ENCODE measurements around the gene ZNF273. TPM values are rescaled to one million over a fixed set of nuclear protein-coding genes. Genes with fewer than 3 reads are reported as not detected.
"Not testable (repeated sequence)": the region's sequence is repeated elsewhere in the genome, so short reads cannot be mapped to it uniquely, and the experiment has no call there.

ZNF273 gene
- total RNA-seq, 1 experiment from 2014 or later = 6.6 TPM

DNA sequence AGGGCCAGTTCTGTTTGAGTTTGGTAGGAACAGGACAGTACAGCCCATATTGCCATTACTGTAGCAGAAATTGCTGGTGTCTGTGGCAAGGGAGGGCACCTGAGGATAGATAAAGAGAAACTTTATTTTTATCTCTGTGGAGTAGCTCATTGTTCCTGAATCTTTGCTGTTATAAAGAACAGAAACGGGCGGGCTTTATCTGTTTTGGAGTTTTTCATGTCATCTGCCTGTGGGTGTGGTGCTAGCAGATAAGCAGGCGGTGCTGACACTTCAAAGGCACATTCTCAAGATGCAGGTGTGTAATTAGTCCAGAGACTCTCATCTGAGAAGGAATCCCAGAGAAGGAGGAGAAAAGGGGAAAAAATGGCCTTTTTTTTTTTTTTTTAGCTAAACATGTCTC, 11.5 kb downstream of the ZNF273 start:
- TF ChIP-seq, protein P1, sequence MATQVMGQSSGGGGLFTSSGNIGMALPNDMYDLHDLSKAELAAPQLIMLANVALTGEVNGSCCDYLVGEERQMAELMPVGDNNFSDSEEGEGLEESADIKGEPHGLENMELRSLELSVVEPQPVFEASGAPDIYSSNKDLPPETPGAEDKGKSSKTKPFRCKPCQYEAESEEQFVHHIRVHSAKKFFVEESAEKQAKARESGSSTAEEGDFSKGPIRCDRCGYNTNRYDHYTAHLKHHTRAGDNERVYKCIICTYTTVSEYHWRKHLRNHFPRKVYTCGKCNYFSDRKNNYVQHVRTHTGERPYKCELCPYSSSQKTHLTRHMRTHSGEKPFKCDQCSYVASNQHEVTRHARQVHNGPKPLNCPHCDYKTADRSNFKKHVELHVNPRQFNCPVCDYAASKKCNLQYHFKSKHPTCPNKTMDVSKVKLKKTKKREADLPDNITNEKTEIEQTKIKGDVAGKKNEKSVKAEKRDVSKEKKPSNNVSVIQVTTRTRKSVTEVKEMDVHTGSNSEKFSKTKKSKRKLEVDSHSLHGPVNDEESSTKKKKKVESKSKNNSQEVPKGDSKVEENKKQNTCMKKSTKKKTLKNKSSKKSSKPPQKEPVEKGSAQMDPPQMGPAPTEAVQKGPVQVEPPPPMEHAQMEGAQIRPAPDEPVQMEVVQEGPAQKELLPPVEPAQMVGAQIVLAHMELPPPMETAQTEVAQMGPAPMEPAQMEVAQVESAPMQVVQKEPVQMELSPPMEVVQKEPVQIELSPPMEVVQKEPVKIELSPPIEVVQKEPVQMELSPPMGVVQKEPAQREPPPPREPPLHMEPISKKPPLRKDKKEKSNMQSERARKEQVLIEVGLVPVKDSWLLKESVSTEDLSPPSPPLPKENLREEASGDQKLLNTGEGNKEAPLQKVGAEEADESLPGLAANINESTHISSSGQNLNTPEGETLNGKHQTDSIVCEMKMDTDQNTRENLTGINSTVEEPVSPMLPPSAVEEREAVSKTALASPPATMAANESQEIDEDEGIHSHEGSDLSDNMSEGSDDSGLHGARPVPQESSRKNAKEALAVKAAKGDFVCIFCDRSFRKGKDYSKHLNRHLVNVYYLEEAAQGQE (IDR thresholded peaks at IDR 0.05; ENCODE audit: low read depth) = no peak
- no peak for TF ChIP-seq FOSL1 (IDR thresholded peaks at IDR 0.05; ENCODE audit: low read depth)
- no peaks in the 10 kb centered on the region for H3K9me2 ChIP-seq (ENCODE audit: insufficient read depth)
- H3K36me3 ChIP-seq (ENCODE audit: control insufficient read depth in 1 of 2, insufficient read depth in 2 of 2, low read length in 2 of 2) = peaks cover 7 to 13% of the 10 kb centered on the region in 2 experiments; a peak in 3 of 4 replicates
- CTCF ChIA-PET = no interaction called here
- H3K27me3 ChIP-seq (ENCODE audit: insufficient read depth, low read length) = no peaks in the 10 kb centered on the region
- ATAC-seq (no peak), DNase-seq (ENCODE audit: low read depth, low spot score) (no peak)
- POLR2A ChIA-PET = no interaction called here
- peaks cover 76% of the 10 kb centered on the region for H3K79me2 ChIP-seq (ENCODE audit: insufficient read depth, low read length)
- H3K27ac ChIP-seq (ENCODE audit: low read depth, low read length) = no peak overlapping the region
- no peaks in the 10 kb centered on the region for H4K20me1 ChIP-seq (ENCODE audit: insufficient read depth)
- peaks cover 11 to 12% of the 10 kb centered on the region in 2 experiments; a peak in 3 of 4 replicates for H3K9me3 ChIP-seq (ENCODE audit: control insufficient read depth in 1 of 2, insufficient read depth in 1 of 2, low read depth in 1 of 2, low read length in 2 of 2)
- H3K4me2 ChIP-seq (ENCODE audit: low read length) = no peak overlapping the region
- intact Hi-C loops (cut with micrococcal nuclease) = no loop called here
- H3K4me3 ChIP-seq (replicated peaks in 1 of 2; ENCODE audit: low read depth in 1 of 2, low read length in 2 of 2) = no peak overlapping the region
- H2AFZ ChIP-seq (ENCODE audit: low read depth, low read length, poor library complexity, severe bottlenecking) = no peak overlapping the region
- no peak overlapping the region for H3K9ac ChIP-seq (ENCODE audit: low read length)
- no TSS peak for BruUV-seq (replicated peaks)
- H3K4me1 ChIP-seq (ENCODE audit: control insufficient read depth in 1 of 2, insufficient read depth in 2 of 2, low read length in 2 of 2) = no peaks in the 10 kb centered on the region
- RAD21 ChIA-PET (ENCODE audit: low non-redundant PET in 1 of 2, low total read pairs in 2 of 2, uncharacterized antibody in 2 of 2, unreplicated experiment in 2 of 2) = no interaction called here

DNA sequence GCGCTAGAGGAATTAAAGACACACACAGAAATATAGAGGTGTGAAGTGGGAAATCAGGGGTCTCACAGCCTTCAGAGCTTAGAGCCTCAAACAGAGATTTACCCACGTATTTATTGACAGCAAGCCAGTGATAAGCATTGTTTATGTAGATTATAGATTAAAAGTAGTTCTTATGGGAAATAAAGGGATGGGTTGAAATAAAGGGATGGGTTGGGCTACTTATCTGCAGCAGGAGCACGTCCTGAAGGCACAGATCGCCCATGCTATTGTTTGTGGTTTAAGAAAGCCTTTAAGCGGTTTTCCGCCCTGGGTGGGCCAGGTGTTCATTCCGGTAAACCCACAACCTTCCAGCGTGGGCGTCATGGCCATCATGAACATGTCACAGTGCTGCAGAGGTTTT, 12.2 kb downstream of the ZNF273 start:
- peaks cover 14 to 18% of the 10 kb centered on the region in 2 experiments; a peak in 3 of 4 replicates for H3K36me3 ChIP-seq (ENCODE audit: control insufficient read depth in 1 of 2, insufficient read depth in 2 of 2, low read length in 2 of 2)
- DNase-seq (ENCODE audit: low read depth, low spot score); H3K9me2 ChIP-seq (ENCODE audit: insufficient read depth); ATAC-seq; POLR2A ChIA-PET; BruUV-seq (replicated peaks); CTCF ChIA-PET; H4K20me1 ChIP-seq (ENCODE audit: insufficient read depth); intact Hi-C loops (cut with micrococcal nuclease); H3K27ac ChIP-seq (ENCODE audit: low read depth, low read length); H2AFZ ChIP-seq (ENCODE audit: low read depth, low read length, poor library complexity, severe bottlenecking); H3K4me3 ChIP-seq (replicated peaks in 1 of 2; ENCODE audit: low read depth in 1 of 2, low read length in 2 of 2); H3K27me3 ChIP-seq (ENCODE audit: insufficient read depth, low read length); H3K9ac ChIP-seq (ENCODE audit: low read length); H3K4me1 ChIP-seq (ENCODE audit: control insufficient read depth in 1 of 2, insufficient read depth in 2 of 2, low read length in 2 of 2); H3K4me2 ChIP-seq (ENCODE audit: low read length); RAD21 ChIA-PET (ENCODE audit: low non-redundant PET in 1 of 2, low total read pairs in 2 of 2, uncharacterized antibody in 2 of 2, unreplicated experiment in 2 of 2): not testable (repeated sequence)
- peaks cover 11 to 12% of the 10 kb centered on the region in 2 experiments; a peak in 2 of 4 replicates for H3K9me3 ChIP-seq (ENCODE audit: control insufficient read depth in 1 of 2, insufficient read depth in 1 of 2, low read depth in 1 of 2, low read length in 2 of 2)
- H3K79me2 ChIP-seq (ENCODE audit: insufficient read depth, low read length) = peaks cover 68% of the 10 kb centered on the region
